ENCODE data around the gene ZNF107. TPM values are rescaled to one million over a fixed set of nuclear protein-coding genes. Genes with fewer than 3 reads are reported as not detected.

Gene ZNF107
- total and polyA plus RNA-seq, 2 of the 8 experiments (the other 6 are each of a cell fraction or from before 2014, with no cell fraction given) = 3.4 to 31.0 TPM

GRCh38 chr7:64618785-64619456 lies 47.0 kb upstream of the ZNF107 start:
- no peak overlapping the region for H3K9ac ChIP-seq (replicated peaks in 1 of 4; ENCODE audit: extremely low read depth in 1 of 4, low read depth in 3 of 4, low read length in 3 of 4)
- H3K36me3 ChIP-seq (ENCODE audit: control insufficient read depth in 2 of 4, insufficient read depth in 4 of 4, low read length in 3 of 4) = no peaks in the 10 kb centered on the region
- H4K5ac ChIP-seq (ENCODE audit: insufficient read length, low read depth, low read length) = no peak overlapping the region
- H2BK120ac ChIP-seq (replicated peaks; ENCODE audit: low read depth, low read length) = no peak overlapping the region
- no peak overlapping the region for H3K14ac ChIP-seq (ENCODE audit: insufficient read length)
- no peak overlapping the region for H3K56ac ChIP-seq (replicated peaks; ENCODE audit: insufficient read length, low read depth, low read length)
- no peak overlapping the region for H3K4me2 ChIP-seq (ENCODE audit: insufficient read depth in 1 of 2, low read depth in 2 of 2, low read length in 2 of 2)
- H3K4ac ChIP-seq (replicated peaks; ENCODE audit: insufficient read length, low read depth, low read length) = no peak overlapping the region
- no peaks in the 10 kb centered on the region for H3K23me2 ChIP-seq (ENCODE audit: low read depth, low read length)
- ChIA-PET POLR2A (ENCODE audit: partially characterized antibody) (interaction anchor here (1.0 kb wide), 1 partner anchor 18 kb away, joined by 3 read pairs; no protein-coding TSS in a partner anchor), CTCF (ENCODE audit: partially characterized antibody) (interaction anchor here (0.9 kb wide), 1 partner anchor 1574 kb away, joined by 3 read pairs; no protein-coding TSS in a partner anchor)
- no peak overlapping the region for H2BK20ac ChIP-seq (ENCODE audit: low read length)
- 56% methylated on average over 6 of the region's 6 CpGs; no CpG with 5 or more reads in 1 of the 2 experiments for WGBS, 2 experiments (ENCODE audit: extremely low coverage in 1 of 2, insufficient coverage in 1 of 2, insufficient read length in 1 of 2, insufficient replicate concordance in 2 of 2, low coverage in 1 of 2, low lambda C conversion rate in 2 of 2, missing lambda C conversion rate in 1 of 2)
- no peak overlapping the region for H3K27ac ChIP-seq (ENCODE audit: low read depth, low read length)
- H3K79me1 ChIP-seq (ENCODE audit: low read depth, low read length) = no peaks in the 10 kb centered on the region; the same call in 1 of the 2 replicates
- H3K23ac ChIP-seq (ENCODE audit: insufficient read length) = no peak overlapping the region
- no peak overlapping the region for H4K8ac ChIP-seq (ENCODE audit: extremely low read depth, insufficient read depth, low read length)
- H3K4me1 ChIP-seq (replicated peaks in 1 of 4; ENCODE audit: control insufficient read depth in 3 of 4, insufficient read depth in 4 of 4, low read length in 3 of 4) = no peaks in the 10 kb centered on the region
- H4K91ac ChIP-seq (replicated peaks; ENCODE audit: insufficient read length, low read length) = no peak overlapping the region
- H3K4me3 ChIP-seq (ENCODE audit: extremely low read depth in 1 of 4, insufficient read depth in 2 of 4, low read depth in 3 of 4, low read length in 4 of 4) = no peak overlapping the region
- no peaks in the 10 kb centered on the region for H3K27me3 ChIP-seq (replicated peaks in 1 of 4; ENCODE audit: control insufficient read depth in 3 of 4, extremely low read depth in 1 of 4, insufficient read depth in 3 of 4, low read length in 3 of 4)
- no peak overlapping the region for H3K18ac ChIP-seq (ENCODE audit: extremely low read depth, low read length)
- no peak overlapping the region for H2BK15ac ChIP-seq (ENCODE audit: low read length)
- no peak overlapping the region for H2AFZ ChIP-seq (ENCODE audit: low read length)
- no peak overlapping the region for H2AK5ac ChIP-seq (ENCODE audit: low read depth, low read length)
- peak in 1 of 2 experiments; percentile 39 for DNase-seq (ENCODE audit: low read depth in 1 of 2, low spot score in 2 of 2)
- H2BK12ac ChIP-seq (ENCODE audit: low read depth, low read length) = no peak overlapping the region
- no peaks in the 10 kb centered on the region for H3K79me2 ChIP-seq (ENCODE audit: control insufficient read depth in 1 of 2, insufficient read depth in 2 of 2, low read length in 2 of 2)
- no peak overlapping the region for H2BK5ac ChIP-seq (ENCODE audit: low read depth, low read length)
- no peaks in the 10 kb centered on the region for H4K20me1 ChIP-seq (replicated peaks in 1 of 2; ENCODE audit: control insufficient read depth in 1 of 2, insufficient read depth in 2 of 2, low read length in 2 of 2)
- peak; percentile 50 for FAIRE-seq
- peaks cover 79 to 86% of the 10 kb centered on the region in 2 experiments for H3K9me3 ChIP-seq (ENCODE audit: insufficient read depth in 2 of 2, low read depth in 1 of 2, low read length in 1 of 2)
- no peak for TF ChIP-seq SP1 (IDR thresholded peaks at IDR 0.05; ENCODE audit: low read depth, low read length)
- TF ChIP-seq CEBPB (IDR thresholded peaks at IDR 0.05; ENCODE audit: low read depth, low read length) = peak; percentile 37; the same call in 1 of the 2 replicates
- no peak for TF ChIP-seq SUZ12 (IDR thresholded peaks at IDR 0.05; ENCODE audit: low read length)
- no peak for TF ChIP-seq RBBP5 (IDR thresholded peaks at IDR 0.05; ENCODE audit: borderline replicate concordance, low read depth, low read length)
- no peak for TF ChIP-seq SP2 (IDR thresholded peaks at IDR 0.05; ENCODE audit: low read length)
- TF ChIP-seq CTCF (IDR thresholded peaks at IDR 0.05; ENCODE audit: control extremely low read depth in 1 of 3, insufficient read depth in 1 of 3, low read depth in 1 of 3, low read length in 3 of 3) = peak in 2 of 3 experiments; percentile 26 to 45; a peak in 2 of 4 replicates
- no peak for TF ChIP-seq SIRT6 (IDR thresholded peaks at IDR 0.05; ENCODE audit: low read length)
- TF ChIP-seq RAD21 (IDR thresholded peaks at IDR 0.05 in 1 of 2, conservative IDR thresholded peaks at IDR 0.05 in 1 of 2; ENCODE audit: low read depth in 2 of 2, low read length in 2 of 2) = peak; percentile 78 to 79
- TF ChIP-seq CREB1 (IDR thresholded peaks at IDR 0.05) = no peak
- no peak for TF ChIP-seq SIX5 (IDR thresholded peaks at IDR 0.05; ENCODE audit: low read depth, low read length)
- no peak for TF ChIP-seq ASH2L (IDR thresholded peaks at IDR 0.05; ENCODE audit: low read length)
